GM12864 (cell line): ENCODE data around the gene OSM.

ENCODE experiments used
- DNase-seq: peaks from one replicate; pipeline ENCODE4 v3.0.0-alpha.2; 2011; ENCODE audit warnings: low read depth
- H3K4me3 ChIP-seq: 2 replicates; pipeline ENCODE4 v1.5.1; 2011; ENCODE audit warnings: mild to moderate bottlenecking, low read depth, low read length, control low read depth
- TF ChIP-seq, protein P1 (sequence below): IDR thresholded peaks from 2 replicates; pipeline ENCODE4 v1.5.1; 2011; ENCODE audit warnings: low read depth, mild to moderate bottlenecking, moderate library complexity, low read length, control low read depth, inconsistent platforms; ENCODE audit errors: missing control alignments

The OSM gene

DNA sequence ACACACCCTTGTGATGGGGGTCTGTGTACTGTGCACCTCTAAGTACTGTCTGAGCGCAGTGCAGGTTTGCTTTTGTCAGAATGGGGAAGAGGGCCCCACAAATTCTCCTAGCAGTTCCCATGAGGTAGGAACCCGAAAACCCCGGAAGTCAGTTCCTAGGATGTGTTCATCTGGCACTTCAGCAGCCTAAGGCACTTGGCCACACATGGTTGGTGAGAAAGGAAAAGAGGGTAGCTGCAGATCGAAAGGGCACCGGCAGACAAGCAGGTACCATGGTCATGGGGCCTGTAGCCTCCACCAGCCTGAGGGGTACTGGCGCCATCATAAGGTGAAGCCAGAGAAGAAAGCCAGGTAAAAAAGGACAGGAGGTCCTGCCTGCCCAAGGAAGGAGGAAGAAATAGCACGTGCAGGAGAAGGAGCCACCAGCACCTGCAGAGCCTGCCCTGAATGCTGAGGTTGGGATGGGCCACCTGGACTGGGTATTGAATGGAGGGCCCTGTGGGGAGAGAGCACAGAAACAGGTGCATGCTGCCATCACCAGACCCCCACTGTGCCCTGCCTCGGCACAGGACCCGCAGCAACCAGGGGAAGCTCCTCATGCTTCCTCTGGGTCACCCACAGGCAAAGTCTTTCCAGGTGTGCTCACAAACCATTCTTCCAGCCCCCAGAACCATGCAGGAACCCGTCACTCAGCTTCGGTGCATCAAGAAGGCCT, 30.8 kb upstream of the OSM start:
- H3K4me3 ChIP-seq: no peak overlapping the region
- DNase-seq: no peak
- TF ChIP-seq, protein P1, sequence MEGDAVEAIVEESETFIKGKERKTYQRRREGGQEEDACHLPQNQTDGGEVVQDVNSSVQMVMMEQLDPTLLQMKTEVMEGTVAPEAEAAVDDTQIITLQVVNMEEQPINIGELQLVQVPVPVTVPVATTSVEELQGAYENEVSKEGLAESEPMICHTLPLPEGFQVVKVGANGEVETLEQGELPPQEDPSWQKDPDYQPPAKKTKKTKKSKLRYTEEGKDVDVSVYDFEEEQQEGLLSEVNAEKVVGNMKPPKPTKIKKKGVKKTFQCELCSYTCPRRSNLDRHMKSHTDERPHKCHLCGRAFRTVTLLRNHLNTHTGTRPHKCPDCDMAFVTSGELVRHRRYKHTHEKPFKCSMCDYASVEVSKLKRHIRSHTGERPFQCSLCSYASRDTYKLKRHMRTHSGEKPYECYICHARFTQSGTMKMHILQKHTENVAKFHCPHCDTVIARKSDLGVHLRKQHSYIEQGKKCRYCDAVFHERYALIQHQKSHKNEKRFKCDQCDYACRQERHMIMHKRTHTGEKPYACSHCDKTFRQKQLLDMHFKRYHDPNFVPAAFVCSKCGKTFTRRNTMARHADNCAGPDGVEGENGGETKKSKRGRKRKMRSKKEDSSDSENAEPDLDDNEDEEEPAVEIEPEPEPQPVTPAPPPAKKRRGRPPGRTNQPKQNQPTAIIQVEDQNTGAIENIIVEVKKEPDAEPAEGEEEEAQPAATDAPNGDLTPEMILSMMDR: no peak

DNA sequence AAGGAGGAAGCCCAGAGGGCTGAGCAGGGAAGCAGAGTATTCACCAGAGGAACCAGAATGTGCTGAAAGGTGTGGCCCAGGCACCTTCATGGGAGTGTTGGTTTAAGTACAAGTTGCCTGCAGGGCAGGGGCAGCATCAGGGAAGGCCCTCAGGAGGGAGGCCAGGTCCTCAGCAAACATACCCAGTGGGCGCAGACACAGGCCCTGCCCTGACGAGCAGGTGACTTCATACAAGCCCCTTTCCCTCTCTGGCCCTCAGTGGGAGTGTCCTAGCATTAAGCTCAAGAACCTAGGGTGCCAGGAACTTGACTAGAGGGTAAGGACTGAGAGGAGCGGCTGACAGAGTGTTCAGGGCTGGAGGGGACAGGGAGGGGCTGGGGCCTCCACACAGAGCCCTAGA, 30.2 kb upstream of the OSM start:
- TF ChIP-seq, protein P1: no peak
- no peak for DNase-seq
- no peak overlapping the region for H3K4me3 ChIP-seq

DNA sequence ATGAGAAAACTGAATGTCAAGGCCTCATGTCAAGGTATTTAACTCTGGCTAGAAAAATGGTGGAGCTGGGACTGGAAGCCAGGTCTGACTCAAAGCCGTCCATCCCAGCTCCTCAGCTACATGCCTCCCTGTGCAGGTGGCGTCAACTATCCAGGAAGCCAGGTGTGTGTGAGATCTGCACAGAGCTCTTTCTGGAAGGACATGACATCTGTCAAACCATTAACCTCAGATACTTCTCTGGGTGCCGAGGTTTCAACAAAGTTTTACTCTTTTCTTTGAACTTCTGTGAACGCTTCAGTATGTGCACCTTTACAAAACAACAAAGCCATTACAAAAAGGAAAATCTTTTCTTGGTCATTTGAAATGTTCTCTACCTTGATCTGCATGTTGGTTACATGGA, 29.7 kb upstream of the OSM start:
- no peak for DNase-seq
- TF ChIP-seq, protein P1: no peak
- no peak overlapping the region for H3K4me3 ChIP-seq

DNA sequence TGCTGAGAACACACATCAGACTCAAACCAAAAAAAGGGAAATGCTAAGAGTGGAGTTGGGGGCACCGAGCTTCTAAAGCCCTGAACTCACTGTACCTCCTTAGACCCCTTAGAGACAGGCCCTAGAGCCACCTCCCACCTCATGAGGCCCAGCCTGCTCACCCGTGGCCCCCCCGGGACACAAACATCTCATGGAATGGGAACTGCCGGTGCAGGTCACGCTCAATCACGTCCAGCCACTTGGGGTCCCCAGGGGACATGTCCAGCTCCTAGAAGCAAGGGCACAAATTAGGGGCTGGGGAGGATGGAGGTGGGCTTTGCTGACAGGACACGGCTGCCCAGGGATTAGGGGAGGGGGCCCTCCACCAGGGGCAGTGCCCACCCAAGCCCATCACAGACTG, 28.9 kb upstream of the OSM start:
- TF ChIP-seq, protein P1: no peak
- DNase-seq: no peak
- no peak overlapping the region for H3K4me3 ChIP-seq

DNA sequence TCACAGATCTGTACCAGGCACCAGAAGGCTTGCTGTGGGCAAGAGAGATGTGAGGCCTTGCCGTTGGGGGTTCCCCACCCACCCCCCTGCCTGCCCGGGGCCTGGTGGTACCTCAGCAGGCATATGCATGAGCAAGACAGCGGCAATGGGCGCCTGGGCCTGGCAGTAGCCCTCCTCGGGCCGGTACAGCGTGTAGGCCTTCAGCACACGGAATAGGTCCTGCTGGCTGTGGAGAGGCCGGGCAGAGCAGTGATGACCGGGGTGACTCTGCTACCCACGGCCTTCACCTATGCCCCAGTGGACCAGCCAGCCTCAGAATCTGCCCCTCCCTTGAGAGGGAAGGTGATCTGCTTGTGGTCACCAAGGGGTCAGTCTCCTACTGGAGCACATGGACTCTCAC, 28.2 kb upstream of the OSM start:
- TF ChIP-seq, protein P1: no peak
- H3K4me3 ChIP-seq: no peak overlapping the region
- no peak for DNase-seq

DNA sequence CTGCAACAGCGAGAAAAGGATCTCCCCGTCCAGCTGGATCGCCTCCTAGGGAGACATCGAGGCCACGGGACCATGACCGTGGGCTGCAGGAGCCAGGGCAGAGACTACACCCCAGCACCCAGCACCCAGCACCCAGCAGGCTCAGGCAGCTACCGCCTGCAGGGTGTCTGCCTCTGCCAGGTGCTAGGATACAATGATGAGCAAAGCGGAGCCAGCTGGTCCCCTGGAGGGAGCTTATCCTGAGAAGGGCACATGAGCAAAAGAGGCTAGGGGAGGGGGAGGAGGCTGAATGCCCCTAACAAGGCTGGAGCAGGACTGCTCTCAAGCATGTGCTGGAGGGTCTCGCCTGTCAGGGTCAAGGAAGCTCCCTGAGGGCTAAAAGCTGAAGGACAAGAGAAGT, 27.4 kb upstream of the OSM start:
- H3K4me3 ChIP-seq: no peak overlapping the region
- TF ChIP-seq, protein P1: no peak
- DNase-seq: no peak

DNA sequence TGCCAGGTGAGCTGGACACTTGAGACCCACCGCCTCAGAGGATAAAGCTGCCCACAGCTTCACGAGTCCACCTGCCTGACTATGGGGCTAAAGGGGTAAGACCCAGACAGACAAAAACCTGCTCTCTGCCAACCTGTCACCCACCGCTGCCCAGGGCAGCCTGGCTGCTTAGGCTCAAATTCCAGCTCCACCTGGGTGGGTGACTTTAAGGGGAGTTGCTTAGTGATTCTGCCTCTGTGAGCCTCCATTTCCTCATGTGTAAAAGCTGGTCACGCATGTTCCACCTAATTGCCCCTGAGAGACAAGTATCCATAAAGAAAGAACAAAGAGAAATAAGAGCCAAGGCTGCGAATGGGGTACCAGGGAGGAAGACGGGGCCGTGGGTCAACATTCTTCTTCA, 26.4 kb upstream of the OSM start:
- H3K4me3 ChIP-seq: no peak overlapping the region
- no peak for DNase-seq
- TF ChIP-seq, protein P1: no peak
